NB4 (cell line): ENCODE results near the gene STX16.

Experiments
- CTCF ChIP-seq: IDR thresholded peaks from one replicate; pipeline ENCODE4 v1.5.1; 2012; ENCODE audit warnings: low read depth, low read length
- MYC ChIP-seq: IDR thresholded peaks from 2 replicates; pipeline ENCODE4 v1.6.1; 2011; ENCODE audit warnings: low read depth, low read length
- POLR2A ChIP-seq: IDR thresholded peaks from 2 replicates; pipeline ENCODE4 v1.6.1; 2011; ENCODE audit warnings: mild to moderate bottlenecking; ENCODE audit not compliant: insufficient read length; ENCODE audit errors: extremely low read depth
- TF ChIP-seq, protein P1 (sequence below): IDR thresholded peaks from 2 replicates; pipeline ENCODE4 v1.6.1; 2011; ENCODE audit warnings: low read depth, low read length

GRCh38 chr20:58670102-58670501, 19.0 kb downstream of the STX16 start:
- TF ChIP-seq POLR2A, result no peak
- TF ChIP-seq CTCF, result no peak
- TF ChIP-seq, protein P1, sequence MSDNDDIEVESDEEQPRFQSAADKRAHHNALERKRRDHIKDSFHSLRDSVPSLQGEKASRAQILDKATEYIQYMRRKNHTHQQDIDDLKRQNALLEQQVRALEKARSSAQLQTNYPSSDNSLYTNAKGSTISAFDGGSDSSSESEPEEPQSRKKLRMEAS, result no peak
- TF ChIP-seq MYC, result no peak
